B cell (primary cell): ENCODE results near the gene RPS18. TPM values are rescaled to one million over a fixed set of nuclear protein-coding genes. Genes with fewer than 3 reads are reported as not detected.

Experiments used
- ATAC-seq: fragments of 200-7000 bp; cut with Tn5 transposase; one replicate; pipeline ENCODE4 v1.10.0; 2021; ENCODE audit warnings: low read depth, mild to moderate bottlenecking, moderate number of reproducible peaks, moderate library complexity
- CTCF ChIA-PET: fragments of 350-600 bp; sonication (Branson Sonifier 250); formaldehyde crosslinking; loops from one replicate; lab custom pipeline; 2021; ENCODE audit warnings: antibody characterized with exemption, inconsistent platforms; lab: Charles Lee
- POLR2A ChIA-PET: fragments of 350-600 bp; sonication (Branson Sonifier 250); formaldehyde crosslinking; loops from one replicate; lab custom pipeline; 2021; ENCODE audit warnings: antibody characterized with exemption; lab: Charles Lee
- DNase-seq: peaks from one replicate; pipeline ENCODE4 v3.0.0; 2013
- H2AFZ ChIP-seq: 2 replicates; pipeline ENCODE4 v1.6.1; 2012; ENCODE audit warnings: mild to moderate bottlenecking, low read depth, low read length; ENCODE audit not compliant: insufficient read depth, poor library complexity, severe bottlenecking
- H3K27ac ChIP-seq, 2 donors: 1 replicate in 1 of 2; 2 replicates in 1 of 2; pipeline ENCODE4 v1.5.1; 2012 to 2013; ENCODE audit warnings: low read length in 2 of 2, mild to moderate bottlenecking in 2 of 2, moderate library complexity in 1 of 2
- H3K27me3 ChIP-seq, 4 experiments: fragments of 200-600 bp in 1 of 4; sonication (generic) in 1 of 4; replicated peaks in 1 of 4; 1 replicate in 2 of 4; 2 replicates in 2 of 4; pipeline versions ENCODE4 v1.6.1 to v1.7.0; 2013 to 2016; ENCODE audit warnings: low read length in 3 of 4, mild to moderate bottlenecking in 2 of 4, mixed read lengths in 1 of 4, moderate library complexity in 1 of 4; ENCODE audit not compliant: insufficient read depth in 4 of 4, control insufficient read depth in 3 of 4; ENCODE audit errors: control extremely low read depth in 1 of 4
- H3K36me3 ChIP-seq, 2 experiments: replicated peaks in 1 of 2; 1 replicate in 1 of 2; 2 replicates in 1 of 2; pipeline versions ENCODE4 v1.6.1 to v1.7.1; 2013; ENCODE audit warnings: low read length in 1 of 2; ENCODE audit not compliant: insufficient read depth in 2 of 2, control insufficient read depth in 1 of 2; ENCODE audit errors: control extremely low read depth in 1 of 2, extremely low read depth in 1 of 2
- H3K4me1 ChIP-seq, 2 donors: fragments of 200-600 bp in 1 of 2; sonication (generic) in 1 of 2; 1 replicate in 1 of 2; 2 replicates in 1 of 2; pipeline versions ENCODE4 v1.5.1 to v1.6.1; 2013 to 2017; ENCODE audit warnings: low read length in 2 of 2; ENCODE audit not compliant: control insufficient read depth in 2 of 2, insufficient read depth in 2 of 2
- H3K4me2 ChIP-seq: replicated peaks from 2 replicates; pipeline ENCODE3; 2012; ENCODE audit warnings: mild to moderate bottlenecking, low read depth, low read length; ENCODE audit not compliant: poor library complexity, severe bottlenecking
- H3K4me3 ChIP-seq, 5 experiments: fragments of 200-600 bp in 1 of 5; sonication (generic) in 1 of 5; 1 replicate in 3 of 5; 2 replicates in 2 of 5; pipeline versions ENCODE4 v1.5.1 to v1.7.0; 2011 to 2016; ENCODE audit warnings: low read length in 4 of 5, mild to moderate bottlenecking in 4 of 5, low read depth in 2 of 5, control low read depth in 1 of 5, moderate library complexity in 1 of 5; ENCODE audit not compliant: insufficient read depth in 1 of 5; ENCODE audit errors: control extremely low read depth in 1 of 5, extremely low read depth in 1 of 5
- H3K79me2 ChIP-seq: fragments of 200-600 bp; sonication (generic); one replicate; pipeline ENCODE4 v1.6.0; 2016; ENCODE audit warnings: low read length; ENCODE audit not compliant: control insufficient read depth, insufficient read depth
- H3K9ac ChIP-seq: fragments of 200-600 bp; sonication (generic); 2 replicates; pipeline ENCODE4 v1.6.1; 2017; ENCODE audit warnings: mild to moderate bottlenecking, low read length, moderate library complexity
- H3K9me3 ChIP-seq, 3 donors: one replicate each; pipeline versions ENCODE4 v1.6.1 to v1.7.1; 2013; ENCODE audit warnings: low read length in 2 of 3; ENCODE audit not compliant: control insufficient read depth in 2 of 3, insufficient read depth in 1 of 3; ENCODE audit errors: control extremely low read depth in 1 of 3
- H4K20me1 ChIP-seq: 2 replicates; pipeline ENCODE4 v1.6.0; 2012; ENCODE audit warnings: mild to moderate bottlenecking, low read length; ENCODE audit not compliant: insufficient read depth, control insufficient read depth, poor library complexity, severe bottlenecking
- H3K27ac Mint-ChIP-seq: one replicate; pipeline ENCODE4 v1.8.0; 2021; ENCODE audit warnings: mixed read lengths
- H3K27me3 Mint-ChIP-seq: one replicate; pipeline ENCODE4 v1.8.0; 2021; ENCODE audit warnings: mixed read lengths
- H3K4me1 Mint-ChIP-seq: one replicate; pipeline ENCODE4 v1.8.0; 2021; ENCODE audit warnings: mixed read lengths
- H3K4me3 Mint-ChIP-seq: one replicate; pipeline ENCODE4 v1.8.0; 2021; ENCODE audit warnings: mixed read lengths
- H3K9me3 Mint-ChIP-seq: one replicate; pipeline ENCODE4 v1.8.0; 2022; ENCODE audit warnings: mixed read lengths; ENCODE audit not compliant: insufficient read depth
- CTCF ChIP-seq: fragments of 200-600 bp; IDR thresholded peaks from one replicate; pipeline ENCODE4 v1.8.0; 2022; ENCODE audit warnings: antibody characterized with exemption, mild to moderate bottlenecking
- EZH2 ChIP-seq: IDR thresholded peaks from 2 replicates; pipeline ENCODE4 v1.6.1; 2012; ENCODE audit warnings: borderline replicate concordance, low read depth, mild to moderate bottlenecking, moderate library complexity, low read length; ENCODE audit not compliant: insufficient read depth, poor library complexity, severe bottlenecking
- WGBS: methylation state at CpG from one replicate; pipeline ENCODE4 v1.1.5; 2013; ENCODE audit warnings: missing lambda C conversion rate; ENCODE audit not compliant: insufficient coverage; 5-methylcytosine and 5-hydroxymethylcytosine counted together
- intact Hi-C: fragments of 100-400 bp; cut with micrococcal nuclease; formaldehyde crosslinking; loops from one replicate; pipeline ENCODE4 v1.10.0; 2022
- polyA plus RNA-seq: library from polyadenylated mRNA; depleted of rRNA; stranded (reverse); fragments of >200 nt; gene quantifications from 2 replicates; pipeline ENCODE4 v1.2.3, GENCODE V29; 2012
- total RNA-seq, 2 donors: library from RNA; stranded (reverse); fragments of 120-200 nt in 1 of 2; gene quantifications; 1 replicate in 1 of 2; 2 replicates in 1 of 2; pipeline versions ENCODE4 v1.2.3 to v1.2.4, GENCODE V29; 2013 to 2022

RPS18 gene
- total and polyA plus RNA-seq, 2 donors (not counting 1 experiment from before 2014, with no cell fraction given) = 3,830 to 5,829 TPM

DNA sequence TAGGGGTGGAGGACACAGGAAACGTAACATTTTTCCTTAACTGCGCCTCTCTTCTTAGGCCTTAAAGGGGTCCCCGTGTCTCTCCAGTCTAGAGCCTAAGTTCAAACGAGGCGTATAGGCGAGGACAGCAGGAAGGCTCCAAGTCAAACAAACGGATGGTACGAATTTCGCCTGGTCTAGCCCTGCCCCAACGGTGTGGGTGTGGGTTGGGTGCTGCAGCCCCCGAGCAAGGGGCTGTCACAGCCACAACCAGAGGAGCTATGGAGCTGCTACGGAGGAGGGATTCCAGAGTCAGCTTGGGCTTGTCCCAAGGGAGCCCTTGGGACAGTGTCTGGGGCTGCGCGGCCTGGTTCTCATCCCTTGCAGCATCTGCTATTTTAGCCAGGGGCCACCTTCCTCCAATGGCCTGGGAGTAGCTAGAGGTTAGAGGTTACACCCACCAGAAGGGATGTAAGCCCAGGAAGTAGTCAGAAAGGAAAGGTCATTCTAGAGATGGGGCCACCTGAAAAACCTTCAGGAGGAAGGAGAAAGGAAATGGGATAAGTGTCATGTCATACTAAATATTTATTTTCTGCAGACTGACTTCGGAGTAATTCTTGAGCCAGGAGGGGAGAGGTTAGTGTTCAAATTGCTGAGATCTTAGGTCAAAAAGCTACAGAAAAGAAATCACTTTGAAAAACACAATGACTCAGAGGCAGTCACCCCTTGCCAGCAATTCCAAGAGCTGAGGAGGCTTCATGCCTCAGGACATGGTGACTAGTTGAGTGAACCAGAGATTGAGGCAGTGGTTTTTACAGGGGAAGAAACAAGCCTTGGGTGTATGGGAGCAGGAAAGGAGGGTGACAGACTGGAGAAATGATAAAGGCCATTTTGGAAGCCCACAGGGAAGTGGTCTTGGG is 21.9 kb upstream of the RPS18 start:
- peaks cover 0 to 4% (median 0%) of the 10 kb centered on the region in 4 experiments for H3K27me3 ChIP-seq
- peaks cover 4% of the 10 kb centered on the region for H3K27me3 Mint-ChIP-seq
- no peaks in the 10 kb centered on the region for H3K9me3 Mint-ChIP-seq
- TF ChIP-seq CTCF (no peak), EZH2 (no peak)
- peak overlapping the region; percentile 63 to 84 (median 75) for H3K4me3 ChIP-seq
- peaks cover 0 to 9% of the 10 kb centered on the region in 2 experiments for H3K36me3 ChIP-seq
- intact Hi-C loops = loop anchor here (1.0 to 10.0 kb wide), 10 partner anchors 21 to 355 kb away; partner anchors contain the start of genes HLA-DMB, HSD17B8, KIFC1 and PFDN6
- DNase-seq = no peak
- no peak for ATAC-seq
- ChIA-PET CTCF (interaction anchor here (0.6 to 6.0 kb wide), 18 partner anchors 8 to 305 kb away, joined by 3 to 80 read pairs (median 8); partner anchors contain the start of genes B3GALT4, PFDN6, RPS18 and VPS52), POLR2A (interaction anchor here (0.6 to 1.8 kb wide), 8 partner anchors 22 to 405 kb away, joined by 3 to 13 read pairs (median 4); partner anchors contain the start of genes B3GALT4, RING1, RPS18 and VPS52)
- H3K27ac ChIP-seq = peak overlapping the region; percentile 75 to 88
- H3K9ac ChIP-seq = peak overlapping the region; percentile 76
- peak overlapping the region; percentile 87 for H2AFZ ChIP-seq
- WGBS = 22% methylated on average over 14 of the region's 15 CpGs
- H3K4me1 ChIP-seq = peaks cover 12 to 24% of the 10 kb centered on the region in 2 donors
- no peaks in the 10 kb centered on the region for H3K9me3 ChIP-seq
- H3K4me3 Mint-ChIP-seq = peak overlapping the region; percentile 97
- peaks cover 9% of the 10 kb centered on the region for H3K79me2 ChIP-seq
- H3K4me1 Mint-ChIP-seq = peaks cover 31% of the 10 kb centered on the region
- peak overlapping the region; percentile 98 for H3K4me2 ChIP-seq
- H4K20me1 ChIP-seq = no peaks in the 10 kb centered on the region
- H3K27ac Mint-ChIP-seq = peak overlapping the region; percentile 97
